Gastrocnemius medialis (tissue), 4 donors: ENCODE data around the gene TJAP1. TPM values are rescaled to one million over a fixed set of nuclear protein-coding genes. Genes with fewer than 3 reads are reported as not detected.
"Not testable (repeated sequence)": the region's sequence is repeated elsewhere in the genome, so short reads cannot be mapped to it uniquely, and the experiment has no call there.

Source experiments
- ATAC-seq, 2 donors: fragments of 150-250 bp; one replicate each; pipeline ENCODE4 v1.9.1; 2016
- DNase-seq, 2 donors: peaks; one replicate each; pipeline ENCODE4 v3.0.0-alpha.2; 2019
- H3K27ac ChIP-seq, 4 donors: fragments of 200-600 bp; sonication (generic); 1 replicate in 1 of 4; 2 replicates in 3 of 4; pipeline ENCODE4 v1.5.1; 2016 to 2018; ENCODE audit warnings: mild to moderate bottlenecking in 2 of 4, moderate library complexity in 1 of 4
- H3K27me3 ChIP-seq, 3 donors: fragments of 200-600 bp; sonication (generic) in 2 of 3; 1 replicate in 1 of 3; 2 replicates in 2 of 3; pipeline versions ENCODE4 v1.5.1 to v1.6.0; 2016 to 2019; ENCODE audit warnings: mild to moderate bottlenecking in 1 of 3, moderate library complexity in 1 of 3
- H3K36me3 ChIP-seq, 2 donors: fragments of 200-600 bp; sonication (generic) in 1 of 2; one replicate each; pipeline ENCODE4 v1.5.1; 2017 to 2018
- H3K4me1 ChIP-seq, 2 donors: fragments of 200-600 bp; sonication (generic) in 1 of 2; one replicate each; pipeline ENCODE4 v1.5.1; 2016 to 2017; ENCODE audit warnings: mild to moderate bottlenecking in 2 of 2
- H3K4me3 ChIP-seq, 4 donors: fragments of 200-600 bp; sonication (generic) in 3 of 4; 1 replicate in 1 of 4; 2 replicates in 3 of 4; pipeline ENCODE4 v1.5.1; 2016 to 2019; ENCODE audit warnings: mild to moderate bottlenecking in 2 of 4
- H3K9me3 ChIP-seq, 3 donors: fragments of 200-600 bp; sonication (generic) in 2 of 3; 1 replicate in 1 of 3; 2 replicates in 2 of 3; pipeline ENCODE4 v1.5.1; 2016 to 2019
- CTCF ChIP-seq, 5 experiments: fragments of 450-650 bp in 3 of 5; fragments of 200-600 bp in 2 of 5; sonication (generic) in 2 of 5; IDR thresholded peaks in 4 of 5; conservative IDR thresholded peaks in 1 of 5; 1 replicate in 4 of 5; 2 replicates in 1 of 5; pipeline ENCODE4 v1.5.1; 2016 to 2019; ENCODE audit warnings: antibody characterized with exemption in 5 of 5, mild to moderate bottlenecking in 3 of 5, moderate library complexity in 3 of 5
- POLR2A ChIP-seq, 2 donors: fragments of 450-650 bp; IDR thresholded peaks; one replicate each; pipeline ENCODE4 v1.6.1; 2017; ENCODE audit warnings: antibody characterized with exemption in 2 of 2, mild to moderate bottlenecking in 2 of 2, moderate library complexity in 2 of 2
- in situ Hi-C, 4 donors: fragments of 200-750 bp; cut with MboI; loops; one replicate each; pipeline versions ENCODE4 v1.15.0 to v1.8.0; 2017; ENCODE audit warnings: low sequenced_read_pairs in 4 of 4
- intact Hi-C: fragments of 100-400 bp; cut with DNase I; formaldehyde crosslinking; loops from one replicate; pipeline ENCODE4 v1.15.1; 2023; ENCODE audit warnings: low total_unique reads
- total RNA-seq, 4 donors: library from RNA; depleted of rRNA; stranded (reverse); fragments of >200 nt; gene quantifications; one replicate each; pipeline versions ENCODE4 v1.1.0 to v1.2.3, GENCODE V29; 2016

TJAP1 gene
- total RNA-seq, 4 donors from 2014 or later: 28.8 to 45.2 (median 37.7) TPM

GRCh38 chr6:43459535-43459934 is 17.8 kb upstream of the TJAP1 start:
- intact Hi-C loops (no loop called here), in situ Hi-C loops (loop anchor here in 2 of 4 donors (10.0 kb wide), 1 partner anchor 45 kb away; no protein-coding TSS in a partner anchor)
- Histone ChIP-seq H3K4me1 (peaks cover 3 to 6% of the 10 kb centered on the region in 2 donors), H3K4me3 (no peak overlapping the region), H3K36me3 (no peaks in the 10 kb centered on the region), H3K27me3 (peaks cover 28 to 55% (median 34%) of the 10 kb centered on the region in 3 donors), H3K27ac (no peak overlapping the region), H3K9me3 (no peaks in the 10 kb centered on the region)
- no peak for ATAC-seq
- TF ChIP-seq CTCF (IDR thresholded peaks at IDR 0.05 in 4 of 5, conservative IDR thresholded peaks at IDR 0.05 in 1 of 5): no peak
- no peak for TF ChIP-seq POLR2A (IDR thresholded peaks at IDR 0.05)
- no peak for DNase-seq

- Histone ChIP-seq H3K4me3 (no peak overlapping the region), H3K36me3 (no peaks in the 10 kb centered on the region), H3K27ac (no peak overlapping the region), H3K4me1 (peaks cover under 1 to 3% of the 10 kb centered on the region in 2 donors), H3K9me3 (no peaks in the 10 kb centered on the region), H3K27me3 (peaks cover 28 to 50% (median 29%) of the 10 kb centered on the region in 3 donors)
- in situ Hi-C loops (loop anchor here in 2 of 4 donors (5.0 kb wide), 1 partner anchor 42 kb away; no protein-coding TSS in a partner anchor), intact Hi-C loops (no loop called here)
- no peak for TF ChIP-seq POLR2A (IDR thresholded peaks at IDR 0.05)
- no peak for TF ChIP-seq CTCF (IDR thresholded peaks at IDR 0.05 in 4 of 5, conservative IDR thresholded peaks at IDR 0.05 in 1 of 5)
- DNase-seq (no peak), ATAC-seq (no peak)
Observed at GRCh38 chr6:43460032-43460431, 17.3 kb upstream of the TJAP1 start.

- no peak overlapping the region for H3K4me3 ChIP-seq
- TF ChIP-seq POLR2A (IDR thresholded peaks at IDR 0.05) (no peak), CTCF (IDR thresholded peaks at IDR 0.05 in 4 of 5, conservative IDR thresholded peaks at IDR 0.05 in 1 of 5) (no peak)
- H3K27ac ChIP-seq: no peak overlapping the region
- ATAC-seq (no peak), DNase-seq (no peak)
- intact Hi-C loops: no loop called here
- no peaks in the 10 kb centered on the region for H3K4me1 ChIP-seq
- H3K27me3 ChIP-seq: peaks cover 15 to 34% (median 20%) of the 10 kb centered on the region in 3 donors
- in situ Hi-C loops: loop anchor here in 2 of 4 donors (5.0 kb wide), 1 partner anchor 40 kb away; no protein-coding TSS in a partner anchor
- no peaks in the 10 kb centered on the region for H3K9me3 ChIP-seq
- no peaks in the 10 kb centered on the region for H3K36me3 ChIP-seq
Observed at GRCh38 chr6:43461936-43462335, 15.4 kb upstream of the TJAP1 start.

GRCh38 chr6:43464337-43464736 is 13.0 kb upstream of the TJAP1 start:
- TF ChIP-seq CTCF (IDR thresholded peaks at IDR 0.05 in 4 of 5, conservative IDR thresholded peaks at IDR 0.05 in 1 of 5) (no peak), POLR2A (IDR thresholded peaks at IDR 0.05) (no peak)
- Histone ChIP-seq H3K27me3 (peaks cover 3 to 12% (median 6%) of the 10 kb centered on the region in 3 donors), H3K4me1 (no peaks in the 10 kb centered on the region), H3K27ac (no peak overlapping the region), H3K4me3 (no peak overlapping the region), H3K9me3 (no peaks in the 10 kb centered on the region), H3K36me3 (no peaks in the 10 kb centered on the region)
- intact Hi-C loops: no loop called here
- no peak for ATAC-seq
- in situ Hi-C loops: loop anchor here in 2 of 4 donors (5.0 kb wide), 1 partner anchor 38 kb away; no protein-coding TSS in a partner anchor
- DNase-seq: no peak

GRCh38 chr6:43465948-43466347 is 11.4 kb upstream of the TJAP1 start:
- no peaks in the 10 kb centered on the region for H3K9me3 ChIP-seq
- H3K4me3 ChIP-seq: no peak overlapping the region
- in situ Hi-C loops (no loop called here), intact Hi-C loops (no loop called here)
- no peak for DNase-seq
- no peak for TF ChIP-seq CTCF (IDR thresholded peaks at IDR 0.05 in 4 of 5, conservative IDR thresholded peaks at IDR 0.05 in 1 of 5)
- TF ChIP-seq POLR2A (IDR thresholded peaks at IDR 0.05): no peak
- no peaks in the 10 kb centered on the region for H3K4me1 ChIP-seq
- no peak overlapping the region for H3K27ac ChIP-seq
- H3K36me3 ChIP-seq: no peaks in the 10 kb centered on the region
- peaks cover 0 to 6% (median 3%) of the 10 kb centered on the region in 3 donors for H3K27me3 ChIP-seq
- no peak for ATAC-seq

- H3K4me1 ChIP-seq, H3K27me3 ChIP-seq, DNase-seq, ATAC-seq, H3K9me3 ChIP-seq, H3K4me3 ChIP-seq, in situ Hi-C loops, H3K27ac ChIP-seq, intact Hi-C loops, H3K36me3 ChIP-seq: not testable (repeated sequence)
Observed at GRCh38 chr6:43467265-43467664, 10.1 kb upstream of the TJAP1 start.
